Thyroid gland (tissue), 4 donors: Measurements from ENCODE around the gene BANP. TPM values are rescaled to one million over a fixed set of nuclear protein-coding genes. Genes with fewer than 3 reads are reported as not detected.
"Not testable (repeated sequence)": the region's sequence is repeated elsewhere in the genome, so short reads cannot be mapped to it uniquely, and the experiment has no call there.

Source experiments
- DNase-seq, 2 donors: peaks; one replicate each; pipeline ENCODE4 v3.0.0-alpha.2; 2019
- H3K27ac ChIP-seq, 3 donors: fragments of 200-600 bp; sonication (generic); 1 replicate in 2 of 3; 2 replicates in 1 of 3; pipeline ENCODE4 v1.5.1; 2016 to 2019; ENCODE audit warnings: mild to moderate bottlenecking in 1 of 3, moderate library complexity in 1 of 3
- H3K27me3 ChIP-seq: fragments of 200-600 bp; sonication (generic); one replicate; pipeline ENCODE4 v1.5.1; 2019
- H3K36me3 ChIP-seq, 2 donors: fragments of 200-600 bp; sonication (generic); one replicate each; pipeline ENCODE4 v1.5.1; 2016 to 2019
- H3K4me1 ChIP-seq, 2 donors: fragments of 200-600 bp; sonication (generic); one replicate each; pipeline ENCODE4 v1.5.1; 2017 to 2019
- H3K4me3 ChIP-seq, 3 donors: fragments of 200-600 bp; sonication (generic); replicated peaks in 1 of 3; 1 replicate in 2 of 3; 2 replicates in 1 of 3; pipeline ENCODE4 v1.5.1; 2016; ENCODE audit warnings: mild to moderate bottlenecking in 1 of 3
- H3K9me3 ChIP-seq: fragments of 200-600 bp; sonication (generic); one replicate; pipeline ENCODE4 v1.5.1; 2017
- POLR2A ChIP-seq, 2 donors: fragments of 450-650 bp; IDR thresholded peaks; one replicate each; pipeline ENCODE4 v1.6.1; 2017; ENCODE audit warnings: antibody characterized with exemption in 2 of 2, mild to moderate bottlenecking in 2 of 2, moderate library complexity in 1 of 2
- WGBS, 2 donors: methylation state at CpG; one replicate each; pipeline ENCODE4 v1.1.5; 2017; 5-methylcytosine and 5-hydroxymethylcytosine counted together
- intact Hi-C: fragments of 100-400 bp; cut with DNase I; formaldehyde crosslinking; loops from one replicate; pipeline ENCODE4 v1.15.1; 2023
- total RNA-seq, 4 donors: library from RNA; depleted of rRNA; stranded (reverse); fragments of >200 nt; gene quantifications; one replicate each; pipeline ENCODE4 v1.2.3, GENCODE V29; 2016
- TF ChIP-seq, protein P1 (sequence below), 6 experiments: fragments of 200-600 bp in 3 of 6; fragments of 450-650 bp in 3 of 6; sonication (generic) in 3 of 6; IDR thresholded peaks; one replicate each; pipeline ENCODE4 v1.5.1; 2016 to 2019; ENCODE audit warnings: antibody characterized with exemption in 6 of 6, mild to moderate bottlenecking in 2 of 6, inconsistent platforms in 1 of 6, moderate library complexity in 1 of 6

The BANP gene
- total RNA-seq, 4 donors from 2014 or later, result 22.8 to 42.7 (median 29.8) TPM

DNA sequence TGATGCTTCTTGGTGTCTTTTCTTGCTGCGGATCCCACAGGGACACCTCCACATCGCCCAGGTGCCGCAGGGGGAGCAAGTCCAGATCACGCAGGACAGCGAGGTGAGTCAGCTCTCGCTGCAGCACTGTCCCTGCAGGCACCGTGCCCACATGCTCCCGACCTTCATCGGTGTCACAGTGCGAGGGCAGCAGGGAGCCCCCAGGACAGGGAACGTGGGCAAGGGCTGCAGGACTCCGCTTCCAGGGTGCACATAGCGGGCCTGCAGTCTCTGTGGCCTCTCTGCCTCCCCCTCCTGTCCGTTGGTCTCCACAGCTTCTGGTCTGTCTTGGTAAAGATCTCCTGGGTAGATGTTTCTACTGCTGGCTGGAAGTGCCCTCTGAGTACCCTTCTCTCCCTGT lies 84.1 kb downstream of the BANP start:
- H3K4me3 ChIP-seq, result no peak overlapping the region
- no peaks in the 10 kb centered on the region for H3K4me1 ChIP-seq
- H3K27ac ChIP-seq, result no peak overlapping the region
- H3K27me3 ChIP-seq, result no peaks in the 10 kb centered on the region
- intact Hi-C loops, result no loop called here
- peaks cover 0 to 11% of the 10 kb centered on the region in 2 donors for H3K36me3 ChIP-seq
- WGBS, 2 donors, result 96% methylated on average over 10 to 13 of the region's 14 CpGs
- H3K9me3 ChIP-seq, result no peaks in the 10 kb centered on the region
- DNase-seq, result no peak
- TF ChIP-seq, protein P1, sequence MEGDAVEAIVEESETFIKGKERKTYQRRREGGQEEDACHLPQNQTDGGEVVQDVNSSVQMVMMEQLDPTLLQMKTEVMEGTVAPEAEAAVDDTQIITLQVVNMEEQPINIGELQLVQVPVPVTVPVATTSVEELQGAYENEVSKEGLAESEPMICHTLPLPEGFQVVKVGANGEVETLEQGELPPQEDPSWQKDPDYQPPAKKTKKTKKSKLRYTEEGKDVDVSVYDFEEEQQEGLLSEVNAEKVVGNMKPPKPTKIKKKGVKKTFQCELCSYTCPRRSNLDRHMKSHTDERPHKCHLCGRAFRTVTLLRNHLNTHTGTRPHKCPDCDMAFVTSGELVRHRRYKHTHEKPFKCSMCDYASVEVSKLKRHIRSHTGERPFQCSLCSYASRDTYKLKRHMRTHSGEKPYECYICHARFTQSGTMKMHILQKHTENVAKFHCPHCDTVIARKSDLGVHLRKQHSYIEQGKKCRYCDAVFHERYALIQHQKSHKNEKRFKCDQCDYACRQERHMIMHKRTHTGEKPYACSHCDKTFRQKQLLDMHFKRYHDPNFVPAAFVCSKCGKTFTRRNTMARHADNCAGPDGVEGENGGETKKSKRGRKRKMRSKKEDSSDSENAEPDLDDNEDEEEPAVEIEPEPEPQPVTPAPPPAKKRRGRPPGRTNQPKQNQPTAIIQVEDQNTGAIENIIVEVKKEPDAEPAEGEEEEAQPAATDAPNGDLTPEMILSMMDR (IDR thresholded peaks at IDR 0.05), result no peak
- no peak for TF ChIP-seq POLR2A (IDR thresholded peaks at IDR 0.05)

DNA sequence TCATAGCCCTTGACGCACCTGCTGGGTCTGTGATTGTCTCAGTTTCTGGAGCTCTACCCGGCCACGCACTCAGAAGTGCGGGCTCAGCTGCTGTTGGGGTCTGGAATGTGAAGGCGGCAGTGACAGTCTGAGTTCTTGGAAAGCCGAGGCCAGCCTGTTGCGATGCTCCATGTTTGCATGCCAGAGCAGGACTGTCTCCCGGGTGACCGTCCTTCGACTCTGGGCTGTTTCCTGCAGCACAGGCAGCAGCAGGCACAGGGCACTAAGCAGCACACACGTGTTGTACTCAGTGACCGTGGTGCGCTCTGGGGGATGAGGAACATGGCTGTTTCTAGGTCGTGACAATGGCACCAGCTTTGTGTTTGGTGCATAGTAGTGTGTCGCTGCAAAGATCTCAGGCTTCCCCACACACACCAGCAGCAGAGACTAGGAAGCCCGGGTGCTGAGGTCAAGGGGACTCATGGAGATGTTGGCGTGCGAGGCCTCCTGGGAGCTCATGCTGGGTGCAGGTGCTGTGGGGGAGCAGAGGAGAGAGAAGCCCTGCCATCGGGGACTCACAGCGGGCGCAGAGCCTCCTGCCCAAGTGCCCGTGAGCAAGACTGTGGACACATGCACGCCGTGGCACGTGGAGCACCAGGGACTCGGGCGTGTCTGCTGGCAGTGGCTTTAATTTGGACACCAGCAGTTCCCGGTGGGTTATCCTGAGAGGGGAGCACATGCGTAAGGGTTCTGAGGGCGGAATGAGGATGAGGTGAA lies 84.8 kb downstream of the BANP start:
- H3K36me3 ChIP-seq, result peaks cover 0 to 11% of the 10 kb centered on the region in 2 donors

DNA sequence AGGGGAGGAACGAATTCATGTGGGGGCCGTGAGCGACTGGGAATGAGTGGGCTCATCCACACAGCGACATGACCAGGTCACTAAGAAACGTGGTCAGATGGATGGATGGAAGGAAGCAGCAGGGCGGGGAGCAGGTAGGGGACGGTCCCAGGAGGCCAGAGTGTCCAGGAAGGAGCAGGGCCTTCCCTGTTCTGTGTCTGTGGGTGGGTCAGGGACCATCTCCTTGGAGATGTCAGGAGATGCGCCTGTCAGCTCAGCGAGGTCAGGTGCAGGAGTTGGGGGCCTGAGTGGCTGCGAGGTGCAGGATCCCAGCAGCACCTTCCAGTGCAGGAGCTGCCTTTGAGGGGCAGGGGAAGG lies 85.4 kb downstream of the BANP start:
- H3K4me3 ChIP-seq, H3K27ac ChIP-seq, H3K4me1 ChIP-seq, H3K9me3 ChIP-seq, DNase-seq, intact Hi-C loops, H3K27me3 ChIP-seq: not testable (repeated sequence)
- 90 to 92% methylated on average over 10 of the region's 10 CpGs for WGBS, 2 donors
- H3K36me3 ChIP-seq, result peaks cover 0 to 11% of the 10 kb centered on the region in 2 donors

More for the DNA sequence above, 84.8 kb downstream of the BANP start:
- H3K27me3 ChIP-seq, DNase-seq, H3K4me1 ChIP-seq, H3K4me3 ChIP-seq, H3K9me3 ChIP-seq, H3K27ac ChIP-seq, intact Hi-C loops: not testable (repeated sequence)
- 97 to 98% methylated on average over 22 to 23 of the region's 30 CpGs for WGBS, 2 donors

DNA sequence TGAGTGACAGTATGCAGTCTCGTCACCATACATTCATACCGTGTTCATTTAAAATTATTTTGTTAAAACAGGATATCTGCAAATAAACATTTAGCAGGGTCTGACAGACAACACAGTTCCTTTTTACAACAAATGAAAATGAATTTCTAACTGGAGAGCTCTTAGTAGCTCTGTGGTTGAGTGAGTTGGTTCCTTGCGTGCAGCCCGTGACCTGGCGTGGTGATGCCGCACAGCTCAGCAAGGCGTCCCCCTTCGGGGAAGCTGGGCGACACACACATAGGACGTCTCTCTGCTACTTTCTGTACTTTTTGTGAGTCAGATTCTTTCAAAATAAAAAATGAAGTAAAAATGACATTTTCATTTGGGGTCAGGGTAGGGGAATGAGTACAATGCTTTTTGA lies 86.1 kb downstream of the BANP start:
- H3K9me3 ChIP-seq, H3K27me3 ChIP-seq, H3K4me1 ChIP-seq, DNase-seq, intact Hi-C loops, H3K27ac ChIP-seq, H3K4me3 ChIP-seq: not testable (repeated sequence)
- 87% methylated on average over 10 of the region's 10 CpGs for WGBS, 2 donors
- peaks cover 0 to 11% of the 10 kb centered on the region in 2 donors for H3K36me3 ChIP-seq

DNA sequence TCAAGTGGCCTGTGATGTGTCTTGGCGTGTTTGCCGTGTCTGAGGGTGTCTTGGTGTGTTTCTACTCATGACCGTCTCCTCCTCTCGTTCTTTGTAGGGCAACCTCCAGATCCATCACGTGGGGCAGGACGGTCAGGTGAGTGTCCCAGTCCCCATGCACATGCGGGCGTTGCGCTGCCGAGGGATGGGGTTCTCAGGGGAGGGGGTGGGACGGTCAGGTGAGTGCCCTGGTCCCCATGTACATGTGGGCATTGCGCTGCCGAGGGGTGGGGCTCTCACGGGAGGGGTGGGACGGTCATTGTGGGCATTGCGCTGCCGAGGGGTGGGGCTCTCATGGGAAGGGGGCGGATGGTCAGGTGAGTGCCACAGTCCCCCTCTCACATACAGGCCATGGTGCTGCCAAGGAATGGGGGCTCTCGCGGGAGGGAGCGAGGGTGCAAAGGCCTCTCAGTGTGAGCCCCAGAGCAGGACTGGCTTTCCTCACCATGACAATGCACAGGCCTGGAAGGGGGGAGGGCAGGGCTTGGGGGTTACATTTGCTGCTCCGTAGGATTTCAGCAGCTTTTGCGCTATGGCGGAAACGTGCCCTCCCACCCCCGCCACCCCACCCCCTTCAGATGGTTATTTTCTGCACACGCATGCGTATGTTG lies 86.8 kb downstream of the BANP start:
- H3K27ac ChIP-seq, H3K4me1 ChIP-seq, H3K4me3 ChIP-seq, DNase-seq, intact Hi-C loops, H3K9me3 ChIP-seq, H3K27me3 ChIP-seq: not testable (repeated sequence)
- peaks cover 0 to 11% of the 10 kb centered on the region in 2 donors for H3K36me3 ChIP-seq
- whole genome bisulfite sequencing, 2 donors, result 91 to 94% methylated on average over 24 to 28 of the region's 28 CpGs

DNA sequence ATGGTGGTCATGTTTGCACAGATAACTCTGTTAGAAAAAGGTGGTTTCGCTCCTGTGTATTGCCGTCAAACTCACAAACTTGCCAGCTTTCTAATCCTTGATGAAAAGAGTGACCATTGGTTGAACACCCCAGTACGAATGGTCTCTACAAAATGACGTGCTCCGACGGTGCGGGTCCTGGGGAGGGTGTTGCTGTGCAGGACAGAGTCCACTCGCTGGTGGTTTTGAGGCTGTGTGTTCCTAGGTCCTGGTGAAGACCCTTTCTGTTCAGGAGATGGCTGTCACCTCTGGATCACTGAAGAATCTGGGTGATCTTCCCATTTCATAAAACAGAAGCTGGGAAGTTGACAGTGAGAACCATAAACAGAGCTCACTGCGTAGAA lies 87.3 kb downstream of the BANP start:
- H3K9me3 ChIP-seq, H3K27me3 ChIP-seq, H3K4me1 ChIP-seq, H3K27ac ChIP-seq, DNase-seq, H3K4me3 ChIP-seq, intact Hi-C loops: not testable (repeated sequence)
- peaks cover 0 to 11% of the 10 kb centered on the region in 2 donors for H3K36me3 ChIP-seq
- WGBS, 2 donors, result 96 to 99% methylated on average over 9 of the region's 9 CpGs

DNA sequence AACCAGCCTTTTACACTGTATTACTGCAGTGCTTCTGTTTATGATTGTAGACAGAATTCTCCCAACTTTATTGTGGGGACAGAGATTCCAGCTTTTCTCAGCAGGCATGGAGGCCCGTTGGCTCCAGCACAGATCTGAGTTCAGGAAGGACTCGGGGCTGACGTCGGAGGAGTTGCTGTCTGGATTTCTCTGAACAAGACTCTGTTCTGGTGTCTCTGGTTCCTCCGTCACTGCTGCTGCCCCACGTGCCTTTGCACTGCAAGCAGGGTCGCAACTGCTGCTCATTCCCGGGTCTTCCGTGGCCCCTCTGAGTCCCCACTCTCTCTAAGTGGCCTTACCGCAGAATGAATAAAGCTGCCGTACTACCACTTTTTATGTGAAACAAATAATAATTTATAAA lies 88.4 kb downstream of the BANP start:
- no peak for TF ChIP-seq POLR2A (IDR thresholded peaks at IDR 0.05)
- TF ChIP-seq, protein P1 (IDR thresholded peaks at IDR 0.05), result no peak
- Histone ChIP-seq H3K27me3 (no peaks in the 10 kb centered on the region), H3K4me1 (no peaks in the 10 kb centered on the region), H3K4me3 (no peak overlapping the region), H3K27ac (no peak overlapping the region), H3K9me3 (no peaks in the 10 kb centered on the region), H3K36me3 (peaks cover 0 to 11% of the 10 kb centered on the region in 2 donors)
- DNase-seq, result no peak
- intact Hi-C loops, result no loop called here
- WGBS, 2 donors, result 93 to 97% methylated on average over 11 of the region's 11 CpGs

DNA sequence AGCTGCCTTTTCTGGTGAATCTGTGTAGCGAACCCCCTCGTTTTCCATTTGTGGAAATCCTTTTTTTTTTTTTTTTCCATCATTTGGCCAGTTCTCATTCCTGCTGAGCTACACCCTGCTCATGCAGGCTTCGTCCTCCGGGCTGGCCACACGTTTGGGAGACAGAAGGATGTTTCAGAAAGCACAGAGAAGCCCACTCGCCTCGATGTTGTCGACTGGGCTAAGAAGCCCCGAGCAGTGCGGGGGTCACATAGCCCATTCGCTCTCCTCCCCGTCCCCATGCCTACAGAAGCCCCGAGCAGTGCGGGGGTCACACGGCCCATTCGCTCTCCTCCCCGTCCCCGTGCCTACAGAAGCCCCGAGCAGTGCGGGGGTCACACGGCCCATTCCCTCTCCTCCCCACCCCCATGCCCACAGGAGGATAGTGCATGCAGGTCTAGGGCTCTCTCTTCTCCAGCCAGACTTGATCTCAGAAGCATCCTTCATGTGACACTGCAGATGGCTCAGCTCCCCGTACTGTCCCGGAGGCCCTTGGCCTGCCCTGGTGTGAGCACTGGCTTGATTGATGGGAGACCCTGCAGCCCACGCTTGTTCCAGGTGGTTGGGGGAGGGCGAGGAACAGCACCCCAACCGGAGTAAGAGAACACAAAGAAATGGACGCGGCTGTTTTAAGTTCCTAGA lies 89.1 kb downstream of the BANP start:
- intact Hi-C loops, H3K9me3 ChIP-seq, H3K4me1 ChIP-seq, H3K27me3 ChIP-seq, H3K27ac ChIP-seq, H3K36me3 ChIP-seq, DNase-seq, H3K4me3 ChIP-seq: not testable (repeated sequence)
- WGBS, 2 donors, result 86 to 92% methylated on average over 26 to 28 of the region's 28 CpGs

DNA sequence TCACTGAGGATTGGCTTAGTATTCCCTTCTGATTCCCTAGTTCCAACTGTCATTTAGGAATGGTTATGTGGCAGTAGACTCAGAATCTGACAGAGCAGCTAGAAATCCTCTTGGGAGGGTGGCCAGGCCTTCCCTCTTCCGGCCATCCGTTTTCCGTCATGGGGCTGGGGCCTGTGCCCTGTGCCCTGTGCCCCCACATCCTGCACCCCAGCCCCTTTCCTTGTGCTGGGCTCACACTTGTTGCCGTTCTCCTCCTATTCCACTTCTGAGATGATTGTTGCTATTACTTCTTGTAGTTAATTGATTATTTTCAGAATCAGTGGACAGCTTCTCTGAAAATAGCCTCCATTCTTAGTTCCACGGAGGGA lies 89.6 kb downstream of the BANP start:
- H3K4me1 ChIP-seq, H3K27ac ChIP-seq, H3K36me3 ChIP-seq, H3K4me3 ChIP-seq, H3K27me3 ChIP-seq, DNase-seq, H3K9me3 ChIP-seq, intact Hi-C loops: not testable (repeated sequence)
- 88 to 94% methylated on average over 5 of the region's 5 CpGs for WGBS, 2 donors

DNA sequence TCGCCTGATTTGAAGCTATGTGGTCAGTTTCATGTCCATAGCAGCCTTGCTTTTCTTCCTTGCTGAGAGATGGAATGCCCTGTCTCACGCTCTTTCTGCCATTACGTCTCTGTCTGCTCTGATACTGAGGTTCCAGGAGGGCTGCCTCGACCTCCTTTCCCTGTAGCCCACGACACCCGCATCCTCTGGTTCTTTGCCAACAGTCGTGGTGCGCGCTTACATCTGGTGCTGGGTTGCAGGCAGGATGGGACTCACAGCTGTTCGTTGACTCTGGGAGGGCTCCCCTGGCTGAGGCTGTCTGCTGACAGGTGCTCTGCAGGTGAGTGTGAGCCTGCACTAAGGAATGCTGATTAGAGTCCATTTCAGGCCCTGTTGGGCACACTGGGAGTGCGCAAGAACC lies 90.3 kb downstream of the BANP start:
- WGBS, 2 donors, result 96% methylated on average over 10 to 11 of the region's 11 CpGs
- intact Hi-C loops, result not testable (repeated sequence)

More for the DNA sequence above, 90.3 kb downstream of the BANP start:
- not testable (repeated sequence) for H3K27ac ChIP-seq, H3K9me3 ChIP-seq, DNase-seq, H3K36me3 ChIP-seq, H3K4me1 ChIP-seq, H3K27me3 ChIP-seq, H3K4me3 ChIP-seq
